SH-SY5Y (cell line): ENCODE measurements around the gene PCDH18.

Experiments used
- GATA2 ChIP-seq: IDR thresholded peaks from 2 replicates; pipeline ENCODE4 v1.6.1; 2011; ENCODE audit warnings: mild to moderate bottlenecking, low read depth, low read length
- GATA3 ChIP-seq: IDR thresholded peaks from 2 replicates; pipeline ENCODE4 v1.6.1; 2011; ENCODE audit warnings: low read depth, mild to moderate bottlenecking, low read length, moderate library complexity

- no peak for TF ChIP-seq GATA3
- TF ChIP-seq GATA2, result no peak
Observed at GRCh38 chr4:137572647-137573046, 40.4 kb upstream of the PCDH18 start.
